ENCODE data around the gene KCNK15. TPM values are rescaled to one million over a fixed set of nuclear protein-coding genes. Genes with fewer than 3 reads are reported as not detected.

Gene KCNK15
- total and polyA plus RNA-seq, 9 of the 15 experiments (the other 6 are each of a cell fraction or from before 2014, with no cell fraction given): 0.03 to 0.30 (median 0.17) TPM; not detected in 5

- ATAC-seq: no peak
- Histone ChIP-seq H3K9me3 (replicated peaks; ENCODE audit: control insufficient read depth, insufficient read depth, low read depth, low read length) (no peaks in the 10 kb centered on the region), H3K4me1 (replicated peaks in 1 of 2; ENCODE audit: control insufficient read depth in 2 of 2, insufficient read depth in 2 of 2, low read length in 2 of 2) (peaks cover 0 to 17% of the 10 kb centered on the region in 2 experiments; a peak in 2 of 5 replicates), H3K4me2 (ENCODE audit: insufficient read depth, low read length) (no peak overlapping the region), H4K20me1 (replicated peaks; ENCODE audit: control insufficient read depth, insufficient read depth, low read length) (peaks cover 8% of the 10 kb centered on the region; the same call in 1 of the 2 replicates), H2AFZ (ENCODE audit: low read depth, low read length) (no peak overlapping the region), H3K9ac (ENCODE audit: insufficient read depth in 1 of 2, low read depth in 2 of 2, low read length in 2 of 2) (no peak overlapping the region), H3K27me3 (ENCODE audit: control insufficient read depth in 2 of 2, insufficient read depth in 2 of 2, low read length in 2 of 2) (peaks cover 24 to 69% of the 10 kb centered on the region in 2 experiments), H3K4me3 (no peak overlapping the region), H3K79me2 (ENCODE audit: control insufficient read depth, insufficient read depth, low read length) (no peaks in the 10 kb centered on the region), H3K36me3 (ENCODE audit: control insufficient read depth, insufficient read depth, low read length) (no peaks in the 10 kb centered on the region), H3K9me1 (ENCODE audit: control insufficient read depth, insufficient read depth, low read length) (no peaks in the 10 kb centered on the region), H3K27ac (ENCODE audit: extremely low read depth, low read depth, low read length) (no peak overlapping the region)
- no peak for DNase-seq (ENCODE audit: extremely low read depth in 1 of 4, low spot score in 3 of 4)
- in situ Hi-C loops (cut with MboI): no loop called here
- ChIA-PET CTCF (ENCODE audit: low intra/inter-chr PET ratio) (no interaction called here), POLR2A (interaction anchor here (0.6 to 0.7 kb wide), 2 partner anchors 30 to 357 kb away, joined by 3 read pairs; no protein-coding TSS in a partner anchor)
- TF ChIP-seq ZFP36 (IDR thresholded peaks at IDR 0.05; ENCODE audit: low read depth, low read length, partially characterized antibody) (peak; percentile 71), ZNF398 (CRISPR knock-in tag; IDR thresholded peaks at IDR 0.05) (no peak), BCOR (IDR thresholded peaks at IDR 0.05) (peak; percentile 35; the same call in 1 of the 2 replicates), RBM25 (IDR thresholded peaks at IDR 0.05; ENCODE audit: low read depth, low read length, severe bottlenecking) (peak; percentile 80), ZNF282 (CRISPR knock-in tag; IDR thresholded peaks at IDR 0.05) (no peak), CTCF (IDR thresholded peaks at IDR 0.05 in 2 of 3, conservative IDR thresholded peaks at IDR 0.05 in 1 of 3; ENCODE audit: insufficient read depth in 2 of 3, low read depth in 1 of 3, low read length in 3 of 3) (no peak), NONO (IDR thresholded peaks at IDR 0.05; ENCODE audit: low read depth in 2 of 2, low read length in 1 of 2) (no peak)
- no TSS peak for BruUV-seq (replicated peaks)
- FAIRE-seq: no peak
- WGBS (ENCODE audit: insufficient coverage, low coverage, missing lambda C conversion rate): 7% methylated on average over 5 of the region's 5 CpGs
- intact Hi-C loops (cut with micrococcal nuclease): no loop called here
These were observed 30.0 kb upstream of the KCNK15 start for GRCh38 chr20:44715499-44716308.
